ENCODE results near the gene IL17RE.

GRCh38 chr3:9933561-9934234 lies 31.1 kb downstream of the IL17RE start, which contains the start of gene CRELD1:
- peak; percentile 57 to 76 for TF ChIP-seq POLR2A (IDR thresholded peaks at IDR 0.05)
- TF ChIP-seq, protein P1, sequence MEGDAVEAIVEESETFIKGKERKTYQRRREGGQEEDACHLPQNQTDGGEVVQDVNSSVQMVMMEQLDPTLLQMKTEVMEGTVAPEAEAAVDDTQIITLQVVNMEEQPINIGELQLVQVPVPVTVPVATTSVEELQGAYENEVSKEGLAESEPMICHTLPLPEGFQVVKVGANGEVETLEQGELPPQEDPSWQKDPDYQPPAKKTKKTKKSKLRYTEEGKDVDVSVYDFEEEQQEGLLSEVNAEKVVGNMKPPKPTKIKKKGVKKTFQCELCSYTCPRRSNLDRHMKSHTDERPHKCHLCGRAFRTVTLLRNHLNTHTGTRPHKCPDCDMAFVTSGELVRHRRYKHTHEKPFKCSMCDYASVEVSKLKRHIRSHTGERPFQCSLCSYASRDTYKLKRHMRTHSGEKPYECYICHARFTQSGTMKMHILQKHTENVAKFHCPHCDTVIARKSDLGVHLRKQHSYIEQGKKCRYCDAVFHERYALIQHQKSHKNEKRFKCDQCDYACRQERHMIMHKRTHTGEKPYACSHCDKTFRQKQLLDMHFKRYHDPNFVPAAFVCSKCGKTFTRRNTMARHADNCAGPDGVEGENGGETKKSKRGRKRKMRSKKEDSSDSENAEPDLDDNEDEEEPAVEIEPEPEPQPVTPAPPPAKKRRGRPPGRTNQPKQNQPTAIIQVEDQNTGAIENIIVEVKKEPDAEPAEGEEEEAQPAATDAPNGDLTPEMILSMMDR (IDR thresholded peaks at IDR 0.05), result no peak
- peak in 1 of 3 donors; percentile 70 for TF ChIP-seq POLR2AphosphoS5 (IDR thresholded peaks at IDR 0.05)
